ENCODE measurements around the gene CFAP54.

Gene CFAP54

GRCh38 chr12:96495841-96496545, 6.6 kb downstream of the CFAP54 start:
- TF ChIP-seq ZNF274 (IDR thresholded peaks at IDR 0.05; ENCODE audit: low read depth, low read length) = no peak
- H3K4me3 ChIP-seq (ENCODE audit: low read length) = no peak overlapping the region

- no peak overlapping the region for H3K4me3 ChIP-seq (ENCODE audit: low read length)
- no peak for TF ChIP-seq ZNF274 (IDR thresholded peaks at IDR 0.05; ENCODE audit: low read depth, low read length)
Measured at GRCh38 chr12:96496944-96497343, 7.6 kb downstream of the CFAP54 start.

- TF ChIP-seq ZNF274 (IDR thresholded peaks at IDR 0.05; ENCODE audit: low read depth, low read length) = no peak
- H3K4me3 ChIP-seq (ENCODE audit: low read length) = no peak overlapping the region
Measured at GRCh38 chr12:96497855-96498254, 8.5 kb downstream of the CFAP54 start.

GRCh38 chr12:96500693-96501092, 11.3 kb downstream of the CFAP54 start:
- no peak for TF ChIP-seq ZNF274 (IDR thresholded peaks at IDR 0.05; ENCODE audit: low read depth, low read length)
- H3K4me3 ChIP-seq (ENCODE audit: low read length) = no peak overlapping the region

GRCh38 chr12:96501133-96501761, 11.9 kb downstream of the CFAP54 start:
- TF ChIP-seq ZNF274 (IDR thresholded peaks at IDR 0.05; ENCODE audit: low read depth, low read length) = no peak
- peak overlapping the region; percentile 25; the same call in 1 of the 2 replicates for H3K4me3 ChIP-seq (ENCODE audit: low read length)

- no peak overlapping the region for H3K4me3 ChIP-seq (ENCODE audit: low read length)
Measured at GRCh38 chr12:96501908-96502307, 12.5 kb downstream of the CFAP54 start.

GRCh38 chr12:96502477-96502876, 13.1 kb downstream of the CFAP54 start:
- TF ChIP-seq ZNF274 (IDR thresholded peaks at IDR 0.05; ENCODE audit: low read depth, low read length) = no peak
- H3K4me3 ChIP-seq (ENCODE audit: low read length) = peak overlapping the region; percentile 52; the same call in 1 of the 2 replicates

More at GRCh38 chr12:96501908-96502307, 12.5 kb downstream of the CFAP54 start:
- TF ChIP-seq ZNF274 (IDR thresholded peaks at IDR 0.05; ENCODE audit: low read depth, low read length) = no peak

- no peak for TF ChIP-seq ZNF274 (IDR thresholded peaks at IDR 0.05; ENCODE audit: low read depth, low read length)
- H3K4me3 ChIP-seq (ENCODE audit: low read length) = peak overlapping the region; percentile 52; the same call in 1 of the 2 replicates
Measured at GRCh38 chr12:96502949-96503532, 13.7 kb downstream of the CFAP54 start.

GRCh38 chr12:96503976-96504375, 14.6 kb downstream of the CFAP54 start:
- no peak for TF ChIP-seq ZNF274 (IDR thresholded peaks at IDR 0.05; ENCODE audit: low read depth, low read length)
- H3K4me3 ChIP-seq (ENCODE audit: low read length) = no peak overlapping the region

- no peak for TF ChIP-seq ZNF274 (IDR thresholded peaks at IDR 0.05; ENCODE audit: low read depth, low read length)
- no peak overlapping the region for H3K4me3 ChIP-seq (ENCODE audit: low read length)
Measured at GRCh38 chr12:96506776-96507175, 17.4 kb downstream of the CFAP54 start.

- TF ChIP-seq ZNF274 (IDR thresholded peaks at IDR 0.05; ENCODE audit: low read depth, low read length) = no peak
Measured at GRCh38 chr12:96510306-96510764, 21.0 kb downstream of the CFAP54 start.

GRCh38 chr12:96513166-96513565, 23.8 kb downstream of the CFAP54 start:
- H3K4me3 ChIP-seq (ENCODE audit: low read length) = no peak overlapping the region
- no peak for TF ChIP-seq ZNF274 (IDR thresholded peaks at IDR 0.05; ENCODE audit: low read depth, low read length)

More at GRCh38 chr12:96510306-96510764, 21.0 kb downstream of the CFAP54 start:
- H3K4me3 ChIP-seq (ENCODE audit: low read length) = no peak overlapping the region

GRCh38 chr12:96513681-96514080, 24.3 kb downstream of the CFAP54 start:
- no peak for TF ChIP-seq ZNF274 (IDR thresholded peaks at IDR 0.05; ENCODE audit: low read depth, low read length)
- no peak overlapping the region for H3K4me3 ChIP-seq (ENCODE audit: low read length)

GRCh38 chr12:96514328-96514727, 25.0 kb downstream of the CFAP54 start:
- H3K4me3 ChIP-seq (ENCODE audit: low read length) = no peak overlapping the region
- TF ChIP-seq ZNF274 (IDR thresholded peaks at IDR 0.05; ENCODE audit: low read depth, low read length) = no peak
